HG03025 (cell line): ENCODE data around the gene ANKRD52.

ENCODE experiments used
- ATAC-seq: cut with Tn5 transposase; IDR thresholded peaks from one replicate; pipeline ENCODE4 v1.9.1; 2021; ENCODE audit warnings: mild to moderate bottlenecking, moderate library complexity; ENCODE audit not compliant: unreplicated experiment, low FRiP score

The ANKRD52 gene

DNA sequence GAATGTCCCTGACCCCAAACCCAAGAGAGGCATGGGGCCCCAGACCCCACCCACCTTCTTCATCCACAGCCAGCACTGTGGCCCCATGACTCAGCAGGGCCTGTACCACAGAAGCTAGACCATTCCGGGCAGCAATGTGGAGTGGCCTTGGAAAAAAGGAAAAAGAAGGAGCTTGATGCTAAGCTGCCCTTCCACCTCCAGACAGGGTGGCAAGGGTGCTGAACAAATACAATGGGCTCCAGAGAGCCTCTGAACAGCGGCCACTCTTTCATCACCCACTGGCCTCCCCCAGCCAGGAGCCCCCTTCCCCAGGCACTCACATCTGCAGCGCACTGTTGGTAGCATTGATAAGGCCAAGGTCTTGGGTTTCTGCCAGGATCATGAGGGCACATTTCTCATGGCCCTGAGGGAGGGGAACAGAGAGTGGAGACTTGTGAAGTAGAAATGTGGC, 14.4 kb downstream of the ANKRD52 start:
- ATAC-seq = no peak

DNA sequence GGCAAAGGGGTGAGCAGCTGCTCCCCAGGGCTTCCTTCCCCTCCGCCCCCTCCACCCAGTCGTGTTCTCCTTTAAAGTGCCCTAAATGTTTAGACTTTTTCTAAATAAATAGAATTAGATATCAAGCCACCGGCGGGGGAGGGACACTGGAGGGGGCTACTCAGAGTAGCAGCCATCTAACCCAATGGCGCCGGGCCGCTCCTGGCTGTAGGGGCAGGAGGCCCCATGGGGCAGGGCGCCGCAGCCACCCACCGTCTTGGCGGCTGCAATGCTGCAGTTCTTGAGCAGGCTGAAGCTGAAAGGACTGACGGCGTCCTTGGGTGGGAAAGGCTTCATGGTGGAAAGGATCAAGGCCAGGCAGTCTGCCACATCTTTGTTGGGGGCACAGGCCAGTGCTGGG, 15.2 kb downstream of the ANKRD52 start:
- ATAC-seq = no peak

DNA sequence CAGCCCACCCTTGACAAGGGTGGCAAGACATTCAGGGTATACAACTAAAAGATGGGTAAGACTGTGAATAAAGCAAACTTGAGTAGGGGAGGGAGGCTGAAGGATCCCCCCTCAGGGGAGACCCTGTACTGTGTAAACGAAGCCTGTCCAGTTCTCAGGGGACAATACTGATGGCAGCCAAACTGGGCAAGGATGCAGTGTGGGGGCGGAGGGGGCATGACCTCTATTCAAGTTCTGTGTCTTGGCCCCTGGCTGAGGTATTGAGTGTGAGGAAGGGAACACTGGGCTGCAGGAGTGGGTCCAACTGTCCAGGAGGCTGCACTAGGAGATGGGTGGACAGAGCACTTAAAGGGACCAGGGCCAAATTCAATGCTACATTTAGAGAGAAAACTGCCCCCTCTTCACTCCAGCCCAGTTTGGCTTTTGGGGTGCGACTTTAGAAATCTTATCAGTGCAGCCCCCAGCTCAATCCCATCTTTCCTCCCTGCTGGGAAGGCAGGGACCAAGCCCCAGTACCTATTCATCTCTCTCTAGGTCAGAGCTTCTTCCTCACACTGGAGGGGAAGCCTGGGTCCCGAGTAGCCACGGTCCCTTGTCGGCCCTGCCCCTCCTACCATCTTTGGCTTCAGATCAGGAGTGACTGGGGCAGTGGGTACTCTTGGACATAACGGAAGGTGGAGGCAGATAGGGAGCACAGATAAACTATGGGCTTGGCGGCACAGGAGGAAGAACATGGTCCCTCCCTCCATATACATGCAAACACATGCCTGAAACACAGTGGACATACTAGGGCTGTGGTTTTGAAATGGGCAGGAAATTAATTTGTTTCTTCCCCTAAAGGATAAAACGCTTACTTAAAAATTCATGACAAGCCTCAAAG, 16.5 kb downstream of the ANKRD52 start:
- no peak for ATAC-seq

DNA sequence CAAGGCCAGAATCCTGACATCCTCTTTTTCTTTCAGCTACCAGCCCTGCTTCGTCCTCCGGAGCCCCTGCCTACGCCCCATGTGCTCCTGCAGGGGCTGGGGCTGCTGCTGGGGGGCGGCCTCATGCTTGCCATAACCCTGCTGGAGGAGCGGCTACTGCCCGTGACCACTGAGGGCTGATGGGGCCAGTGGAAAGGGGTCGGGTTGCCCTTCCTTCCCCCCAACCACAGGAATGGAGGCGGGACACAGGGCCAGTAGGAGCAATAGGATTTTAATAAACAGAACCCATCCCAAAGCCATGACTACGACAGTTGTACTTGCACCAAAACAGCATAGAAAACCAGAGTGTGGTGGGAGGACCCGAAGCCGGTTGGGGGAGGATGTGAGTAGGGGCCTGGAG, 20.6 kb downstream of the ANKRD52 start:
- ATAC-seq = no peak

DNA sequence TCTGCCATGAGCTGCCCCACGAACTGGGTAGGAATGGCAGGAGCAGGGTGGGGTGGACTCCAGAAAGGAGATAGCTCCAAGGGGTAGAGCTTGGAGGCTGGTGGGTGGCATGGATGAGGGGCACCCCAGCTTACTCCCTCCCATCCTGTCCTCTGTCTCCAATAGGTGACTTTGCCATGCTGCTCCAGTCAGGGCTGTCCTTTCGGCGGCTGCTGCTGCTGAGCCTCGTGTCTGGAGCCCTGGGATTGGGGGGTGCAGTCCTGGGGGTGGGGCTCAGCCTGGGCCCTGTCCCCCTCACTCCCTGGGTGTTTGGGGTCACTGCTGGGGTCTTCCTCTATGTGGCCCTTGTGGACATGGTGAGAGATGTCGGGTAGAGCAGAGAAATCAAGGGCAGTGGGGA, 21.2 kb downstream of the ANKRD52 start:
- ATAC-seq = no peak

DNA sequence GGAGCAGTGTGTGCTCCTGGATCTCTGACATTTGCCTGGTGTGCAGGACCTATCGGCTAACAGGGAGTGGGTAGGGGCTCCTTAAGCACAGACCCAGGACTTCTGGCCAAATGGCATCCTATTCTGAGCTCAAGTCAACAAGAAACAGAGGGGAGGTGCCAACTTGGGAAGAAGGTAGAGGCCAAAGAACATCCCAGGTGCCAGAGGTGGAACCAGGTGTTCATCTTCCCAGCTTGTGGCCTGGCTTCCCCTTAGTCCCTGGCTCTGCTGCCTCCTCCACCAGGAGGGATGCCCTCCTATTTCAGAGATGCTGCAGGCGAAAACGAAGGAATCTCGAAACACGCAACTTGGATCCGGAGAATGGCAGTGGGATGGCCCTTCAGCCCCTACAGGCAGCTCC, 22.1 kb downstream of the ANKRD52 start:
- ATAC-seq = no peak

DNA sequence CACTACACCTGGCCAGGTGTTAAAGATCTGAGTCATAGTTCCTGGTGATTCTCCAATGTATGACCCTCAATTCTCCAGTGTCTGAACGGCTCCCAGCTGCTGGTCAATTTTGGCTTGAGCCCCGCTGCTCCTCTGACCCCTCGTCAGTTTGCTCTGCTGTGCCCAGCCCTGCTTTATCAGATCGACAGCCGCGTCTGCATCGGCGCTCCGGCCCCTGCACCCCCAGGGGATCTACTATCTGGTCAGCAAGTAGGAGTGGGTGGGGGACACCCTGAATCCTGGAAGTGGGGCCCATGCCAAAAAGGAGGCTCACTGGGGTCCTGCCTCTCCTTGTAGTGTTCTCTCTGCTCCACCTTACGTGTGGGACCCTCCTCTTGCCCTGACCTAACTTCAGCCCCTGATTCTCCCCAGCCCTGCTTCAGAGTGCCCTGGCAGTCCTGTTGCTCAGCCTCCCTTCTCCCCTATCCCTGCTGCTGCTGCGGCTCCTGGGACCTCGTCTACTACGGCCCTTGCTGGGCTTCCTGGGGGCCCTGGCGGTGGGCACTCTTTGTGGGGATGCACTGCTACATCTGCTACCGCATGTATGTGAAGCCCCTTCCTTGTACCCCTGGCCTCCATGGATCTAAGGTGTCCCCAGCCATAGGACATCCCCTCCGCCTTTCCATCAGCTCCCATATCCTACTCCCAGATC, 23.3 kb downstream of the ANKRD52 start:
- ATAC-seq = no peak

DNA sequence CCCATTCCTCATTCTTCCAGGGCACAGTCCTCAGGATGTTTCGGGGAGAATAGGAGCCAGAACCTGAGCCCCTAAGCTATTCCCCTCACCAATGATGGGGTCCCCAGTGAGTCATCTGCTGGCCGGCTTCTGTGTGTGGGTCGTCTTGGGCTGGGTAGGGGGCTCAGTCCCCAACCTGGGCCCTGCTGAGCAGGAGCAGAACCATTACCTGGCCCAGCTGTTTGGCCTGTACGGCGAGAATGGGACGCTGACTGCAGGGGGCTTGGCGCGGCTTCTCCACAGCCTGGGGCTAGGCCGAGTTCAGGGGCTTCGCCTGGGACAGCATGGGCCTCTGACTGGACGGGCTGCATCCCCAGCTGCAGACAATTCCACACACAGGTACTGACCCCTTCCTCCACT, 27.0 kb downstream of the ANKRD52 start:
- ATAC-seq = no peak

DNA sequence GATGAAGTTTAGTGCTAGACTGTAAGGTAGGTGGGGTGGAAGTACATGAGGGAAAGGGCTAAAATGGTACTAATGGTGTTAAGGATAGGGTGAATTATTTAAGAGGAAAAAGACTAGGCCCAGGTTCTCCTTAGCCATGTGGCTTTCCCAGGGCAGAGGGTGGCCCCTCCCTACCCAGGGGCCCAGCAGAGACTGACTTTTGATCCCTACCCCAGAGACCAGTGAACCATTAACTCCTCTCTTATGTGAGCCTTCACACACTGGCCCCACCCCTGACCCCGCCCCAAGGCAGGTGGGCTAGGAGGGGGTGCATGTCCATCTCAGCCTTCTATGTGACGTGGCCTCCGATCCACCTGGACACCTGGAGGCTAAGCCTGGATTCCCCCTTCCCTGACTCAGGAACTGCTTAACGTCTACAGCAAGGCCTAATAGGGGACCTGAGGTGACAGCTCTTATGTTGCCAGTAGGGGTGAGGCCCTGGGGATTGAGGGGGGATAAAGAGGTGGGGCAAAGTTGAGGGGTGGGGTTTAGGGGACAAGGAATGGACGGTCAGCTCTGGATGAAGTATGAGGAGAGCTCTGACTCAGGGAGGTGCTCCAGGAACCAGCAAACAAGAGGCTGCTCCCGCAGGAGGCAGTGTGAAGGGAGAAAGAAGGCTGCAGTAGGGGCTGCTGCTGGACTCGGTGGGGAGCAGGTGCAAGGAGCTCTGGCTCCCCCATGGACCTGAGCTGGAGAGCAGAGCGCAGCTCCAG, 27.6 kb downstream of the ANKRD52 start:
- ATAC-seq = no peak

DNA sequence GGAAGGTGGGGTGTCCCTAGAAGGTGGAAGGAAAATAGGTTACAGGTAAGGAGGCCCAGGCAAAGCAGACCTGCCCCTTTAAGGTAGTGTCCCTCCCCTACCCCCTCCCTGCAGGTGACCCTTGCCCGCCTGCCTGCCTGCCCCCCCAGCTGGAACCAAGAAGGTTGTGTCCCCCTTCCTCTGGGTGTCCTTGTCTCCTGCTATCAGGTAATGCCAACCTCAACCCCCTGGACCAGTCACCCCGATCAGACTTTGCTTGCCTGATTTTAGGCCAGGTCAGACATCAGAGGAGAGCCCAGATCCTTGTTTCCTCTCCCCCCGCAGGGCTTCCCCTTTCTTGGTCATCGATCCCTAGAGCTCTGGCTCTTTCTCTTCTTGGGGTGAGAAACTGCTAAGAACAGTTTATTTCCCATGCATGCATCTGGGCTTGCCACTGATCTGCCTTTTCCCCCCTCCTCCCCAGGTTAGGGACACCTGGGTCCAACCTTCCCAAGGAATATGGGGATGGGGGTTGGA, 28.2 kb downstream of the ANKRD52 start, which contains the start of gene SLC39A5:
Gene SLC39A5 (plus strand): TSS at position 136 of the 516 bp plus-strand sequence. CDS start 1,224 bp downstream, outside the sequence.
- ATAC-seq = no peak

DNA sequence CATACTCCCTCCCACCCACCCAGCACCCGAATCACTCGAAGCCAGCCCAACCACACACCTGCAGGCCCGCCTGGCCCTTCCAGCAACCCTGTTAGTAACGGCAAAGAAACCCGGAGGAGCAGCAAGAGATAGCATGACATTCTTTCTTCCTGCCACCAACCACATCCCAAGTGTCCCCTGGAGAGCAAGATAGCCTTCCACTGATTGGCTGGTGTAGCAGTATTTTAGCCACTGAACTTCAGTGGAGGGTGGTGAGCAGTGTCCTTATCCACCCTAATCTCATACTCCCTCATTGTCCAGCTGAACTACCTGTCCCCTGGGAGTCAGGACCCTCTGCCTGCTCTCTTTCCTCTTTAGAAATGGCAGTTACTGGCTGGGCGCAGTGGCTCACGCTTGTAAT, 29.1 kb downstream of the ANKRD52 start:
- no peak for ATAC-seq

DNA sequence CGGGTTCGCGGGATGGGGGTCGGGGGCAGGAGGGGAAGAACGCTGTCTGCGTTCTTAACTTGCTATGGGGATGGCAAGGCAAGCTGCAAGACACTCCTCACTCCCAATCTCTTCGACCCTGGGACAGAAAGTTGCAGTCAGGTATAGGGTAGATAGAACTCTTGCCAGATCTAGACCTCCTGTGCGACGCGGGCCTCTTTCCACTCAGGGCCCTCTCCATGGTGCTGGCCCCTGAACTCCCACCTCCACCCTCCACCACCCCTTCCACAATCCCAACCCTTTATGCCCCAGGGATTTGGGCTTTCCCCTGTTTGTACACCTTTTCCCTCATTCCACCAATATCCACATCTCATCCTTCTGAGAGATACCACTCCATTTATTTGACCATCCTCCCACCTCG, 33.2 kb downstream of the ANKRD52 start:
- no peak for ATAC-seq

DNA sequence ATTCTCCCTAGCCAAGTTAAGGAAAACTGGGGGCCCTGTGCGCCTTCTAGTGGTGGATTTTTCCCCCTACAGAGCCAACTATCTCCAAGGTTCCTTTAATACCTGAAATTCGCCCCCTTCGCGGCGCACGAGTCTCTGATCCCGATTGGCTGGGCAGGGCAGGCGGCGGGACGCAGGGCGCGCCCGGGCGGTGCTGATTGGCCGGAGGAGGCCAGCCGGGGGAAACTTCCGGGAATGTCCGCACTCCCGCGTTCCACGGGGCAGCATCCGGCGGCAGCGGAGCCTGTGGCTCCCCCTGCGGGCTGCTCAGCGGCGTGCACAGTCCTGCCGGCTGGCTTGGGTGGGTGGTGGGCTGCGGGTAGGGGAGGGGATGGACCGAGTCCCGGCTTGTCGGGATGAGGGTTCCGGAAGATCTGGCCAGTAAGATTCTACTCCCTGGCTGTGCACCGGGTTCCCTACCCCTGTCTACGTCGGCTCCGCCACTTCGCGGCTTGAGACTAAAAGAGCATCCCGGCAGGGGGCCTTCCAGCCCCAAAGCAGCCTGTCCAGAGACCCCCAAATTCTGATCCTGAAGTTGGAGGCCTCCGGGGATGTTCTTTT, 34.0 kb downstream of the ANKRD52 start, which contains the start of gene NABP2:
Gene NABP2 (plus strand): TSS at position 241 of the 600 bp plus-strand sequence. CDS start 515 bp downstream, outside the sequence.
- ATAC-seq = peak; percentile 53

DNA sequence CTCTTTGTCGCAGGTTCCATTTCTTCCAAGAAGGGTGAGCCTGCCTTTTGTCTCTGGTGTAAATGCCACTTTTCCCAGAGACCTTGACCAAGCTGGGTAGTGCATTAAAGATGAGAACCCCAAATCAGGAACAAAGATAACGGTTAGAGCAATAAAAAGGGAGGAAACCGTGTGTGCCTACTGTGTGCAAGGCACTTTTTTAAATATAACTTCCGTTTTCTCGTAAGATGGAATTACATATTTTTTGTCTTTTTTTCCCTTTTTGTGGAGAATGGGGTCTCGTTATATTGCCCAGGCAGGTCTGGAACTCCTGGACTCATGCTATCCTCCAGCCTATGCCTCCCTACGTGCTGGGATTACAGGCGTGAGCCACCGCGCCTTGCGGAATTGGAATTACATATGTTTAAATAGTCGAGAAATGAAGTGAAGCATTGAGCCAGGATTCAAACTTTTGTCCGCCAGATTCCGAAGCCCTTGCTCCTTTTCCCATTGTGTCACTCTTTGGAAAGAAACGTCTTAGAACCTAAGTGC, 34.5 kb downstream of the ANKRD52 start:
- ATAC-seq = no peak

DNA sequence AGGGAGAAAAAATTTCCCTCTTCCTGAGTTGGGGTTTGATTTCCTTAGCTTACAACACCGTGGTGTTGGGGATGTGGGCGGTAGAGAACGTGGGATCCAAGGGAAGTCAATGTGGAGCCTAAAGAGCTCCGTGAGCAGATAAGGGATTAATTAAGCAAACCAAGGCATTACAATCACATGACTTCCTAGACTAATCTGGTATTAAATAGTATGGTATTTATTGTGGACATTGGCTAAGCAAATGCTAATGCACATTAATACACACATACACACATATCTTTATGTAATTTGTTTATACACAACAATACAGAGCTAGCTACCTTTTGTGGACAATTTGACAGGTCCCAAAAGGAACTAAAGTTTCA, 35.7 kb downstream of the ANKRD52 start:
- ATAC-seq = no peak

DNA sequence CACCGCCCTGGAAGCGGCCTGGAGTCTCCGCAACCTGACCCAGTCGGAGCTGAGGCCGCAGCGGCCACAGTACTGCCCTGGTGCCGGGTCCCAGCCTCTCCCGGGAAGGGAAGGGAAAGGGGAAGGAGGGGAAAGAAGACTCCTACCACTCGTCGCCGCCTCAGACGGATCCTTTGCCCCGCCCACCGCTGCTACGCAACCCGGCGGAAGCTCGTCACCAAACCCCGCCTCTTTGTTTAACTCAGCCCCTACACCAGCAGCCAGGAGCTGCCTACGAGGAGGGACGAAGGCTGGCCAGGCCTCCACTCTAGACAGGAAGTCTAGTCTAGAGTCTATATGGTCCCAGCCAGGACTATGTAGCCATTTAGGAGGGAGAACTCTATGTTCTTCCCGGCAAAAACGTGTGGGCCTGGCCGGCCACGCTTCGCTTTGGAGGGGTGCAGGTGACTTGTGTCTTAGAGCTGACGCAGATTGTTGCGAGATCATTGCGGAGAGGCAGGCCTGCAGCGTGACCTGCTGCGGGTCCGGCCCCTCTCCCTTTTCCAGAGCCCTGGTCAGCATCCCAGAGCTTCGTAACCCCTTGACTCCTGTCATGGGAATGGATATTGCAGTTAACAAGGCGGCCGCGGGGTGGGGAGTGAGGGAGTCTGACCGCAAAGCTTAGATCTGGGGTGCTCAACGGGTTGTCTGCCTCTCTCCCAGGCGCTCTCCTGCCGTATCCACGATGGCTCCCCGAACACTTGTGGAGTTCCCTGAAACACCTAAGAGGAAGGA, 36.2 kb downstream of the ANKRD52 start, which contains the start of gene RNF41:
Gene RNF41 (minus strand): TSS at position 166 of the 774 bp plus-strand sequence. CDS start 7,875 bp downstream, outside the sequence.
- peak; percentile 76 for ATAC-seq

DNA sequence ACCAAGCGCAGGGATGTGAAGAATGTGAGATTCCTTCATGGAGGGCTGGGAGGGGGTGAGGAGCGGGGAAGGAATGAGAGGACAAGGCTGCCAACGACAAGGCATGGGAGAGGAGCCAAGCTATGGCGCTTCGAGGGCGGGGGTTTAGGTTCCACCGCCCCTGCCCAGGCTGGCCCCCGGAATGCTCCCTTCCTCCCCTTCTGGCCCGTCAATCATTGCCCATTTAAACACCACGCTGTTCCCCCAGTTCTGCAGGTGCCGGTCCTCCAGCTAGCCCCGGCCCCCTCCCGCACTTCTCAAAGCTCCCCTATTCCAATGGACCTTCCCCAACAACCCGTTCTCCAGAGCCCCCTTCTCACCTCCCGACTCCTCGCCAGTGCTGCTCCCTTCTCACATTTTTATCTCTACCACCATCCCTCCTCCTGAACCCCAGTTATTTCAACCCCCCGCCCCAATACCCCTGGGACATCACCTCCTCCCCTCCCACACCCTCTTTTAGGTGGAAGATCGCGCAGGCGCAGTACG, 36.9 kb downstream of the ANKRD52 start:
- no peak for ATAC-seq

DNA sequence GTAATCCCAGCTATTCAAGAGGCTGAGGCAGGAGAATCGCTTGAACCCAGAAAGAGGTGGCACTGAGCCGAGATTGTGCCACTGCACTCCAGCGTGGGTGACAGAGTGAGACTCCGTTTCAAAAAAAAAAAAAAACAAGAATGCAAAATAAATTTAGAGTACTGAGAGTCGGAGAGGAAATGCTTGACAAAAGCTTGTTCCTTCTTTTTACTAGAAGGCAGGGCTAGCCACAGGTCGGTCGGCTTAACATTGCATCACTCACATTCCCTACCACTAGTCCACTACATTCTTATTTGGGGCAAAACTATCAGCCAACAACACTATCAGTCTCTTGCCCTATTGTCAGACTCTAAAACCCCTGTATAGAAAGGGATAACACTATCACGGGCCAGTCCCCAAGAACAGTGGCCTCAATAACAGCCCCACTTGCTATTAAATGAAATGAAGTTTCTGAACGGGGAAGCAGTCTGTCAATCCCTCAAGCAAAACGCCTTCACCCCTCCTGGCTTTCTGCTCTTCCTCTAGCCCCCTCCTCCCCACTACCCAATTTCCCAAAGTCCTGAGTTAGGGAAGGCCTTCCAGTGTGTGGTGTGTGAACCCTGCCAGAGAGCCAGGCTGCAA, 37.5 kb downstream of the ANKRD52 start:
- no peak for ATAC-seq
